Glutamatergic neuron (in vitro differentiated cells): ENCODE data around the gene EGR4. TPM values are rescaled to one million over a fixed set of nuclear protein-coding genes. Genes with fewer than 3 reads are reported as not detected.

Experiments used
- DNase-seq: peaks from one replicate; pipeline ENCODE4 v3.0.0; 2022
- H3K27ac Mint-ChIP-seq: one replicate; pipeline ENCODE4 v1.8.0; 2020; ENCODE audit warnings: mild to moderate bottlenecking, mixed read lengths, inconsistent platforms; ENCODE audit not compliant: unreplicated experiment
- H3K27me3 Mint-ChIP-seq: one replicate; pipeline ENCODE4 v1.8.0; 2020; ENCODE audit warnings: mild to moderate bottlenecking, moderate library complexity, mixed read lengths, inconsistent platforms; ENCODE audit not compliant: unreplicated experiment
- H3K36me3 Mint-ChIP-seq: one replicate; pipeline ENCODE4 v1.8.0; 2020; ENCODE audit warnings: mild to moderate bottlenecking, mixed read lengths, inconsistent platforms; ENCODE audit not compliant: unreplicated experiment
- H3K4me1 Mint-ChIP-seq: one replicate; pipeline ENCODE4 v1.8.0; 2020; ENCODE audit warnings: mild to moderate bottlenecking, low read depth, mixed read lengths, inconsistent platforms; ENCODE audit not compliant: unreplicated experiment
- H3K4me3 Mint-ChIP-seq: one replicate; pipeline ENCODE4 v1.8.0; 2020; ENCODE audit warnings: mild to moderate bottlenecking, mixed read lengths, inconsistent platforms; ENCODE audit not compliant: unreplicated experiment
- H3K9me3 Mint-ChIP-seq: one replicate; pipeline ENCODE4 v1.8.0; 2020; ENCODE audit warnings: mild to moderate bottlenecking, moderate library complexity, mixed read lengths, inconsistent platforms; ENCODE audit not compliant: unreplicated experiment
- total RNA-seq: library from RNA; stranded (reverse); fragmentation: NEBNext Ultra II Directional; extraction: Animal tissue kit (Norgen Biotek cat#: 25700); gene quantifications from one replicate; pipeline ENCODE4 v1.2.1, GENCODE V29; 2021; ENCODE audit not compliant: unreplicated experiment
- TF ChIP-seq, protein P1 (sequence below): fragments of 200-600 bp; sonication (generic); IDR thresholded peaks from one replicate; pipeline ENCODE4 v1.5.0; 2021; ENCODE audit not compliant: partially characterized antibody, unreplicated experiment

Gene EGR4
- total RNA-seq, 1 donor from 2014 or later: not detected

- no peaks in the 10 kb centered on the region for H3K36me3 Mint-ChIP-seq
- H3K27me3 Mint-ChIP-seq: no peaks in the 10 kb centered on the region
These were observed 46.5 kb downstream of the EGR4 start for GRCh38 chr2:73246850-73247249.

GRCh38 chr2:73244580-73244979 is 48.8 kb downstream of the EGR4 start:
- no peaks in the 10 kb centered on the region for H3K9me3 Mint-ChIP-seq
- peak overlapping the region; percentile 52 for H3K27ac Mint-ChIP-seq
- TF ChIP-seq, protein P1, sequence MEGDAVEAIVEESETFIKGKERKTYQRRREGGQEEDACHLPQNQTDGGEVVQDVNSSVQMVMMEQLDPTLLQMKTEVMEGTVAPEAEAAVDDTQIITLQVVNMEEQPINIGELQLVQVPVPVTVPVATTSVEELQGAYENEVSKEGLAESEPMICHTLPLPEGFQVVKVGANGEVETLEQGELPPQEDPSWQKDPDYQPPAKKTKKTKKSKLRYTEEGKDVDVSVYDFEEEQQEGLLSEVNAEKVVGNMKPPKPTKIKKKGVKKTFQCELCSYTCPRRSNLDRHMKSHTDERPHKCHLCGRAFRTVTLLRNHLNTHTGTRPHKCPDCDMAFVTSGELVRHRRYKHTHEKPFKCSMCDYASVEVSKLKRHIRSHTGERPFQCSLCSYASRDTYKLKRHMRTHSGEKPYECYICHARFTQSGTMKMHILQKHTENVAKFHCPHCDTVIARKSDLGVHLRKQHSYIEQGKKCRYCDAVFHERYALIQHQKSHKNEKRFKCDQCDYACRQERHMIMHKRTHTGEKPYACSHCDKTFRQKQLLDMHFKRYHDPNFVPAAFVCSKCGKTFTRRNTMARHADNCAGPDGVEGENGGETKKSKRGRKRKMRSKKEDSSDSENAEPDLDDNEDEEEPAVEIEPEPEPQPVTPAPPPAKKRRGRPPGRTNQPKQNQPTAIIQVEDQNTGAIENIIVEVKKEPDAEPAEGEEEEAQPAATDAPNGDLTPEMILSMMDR: no peak
- no peak for DNase-seq
- H3K27me3 Mint-ChIP-seq: no peaks in the 10 kb centered on the region
- H3K4me3 Mint-ChIP-seq: no peak overlapping the region
- no peaks in the 10 kb centered on the region for H3K36me3 Mint-ChIP-seq
- H3K4me1 Mint-ChIP-seq: peaks cover 3% of the 10 kb centered on the region

More at GRCh38 chr2:73246850-73247249, 46.5 kb downstream of the EGR4 start:
- DNase-seq: no peak
- Mint-ChIP-seq H3K27ac (no peak overlapping the region), H3K4me1 (peaks cover 3% of the 10 kb centered on the region), H3K9me3 (no peaks in the 10 kb centered on the region), H3K4me3 (no peak overlapping the region)
- TF ChIP-seq, protein P1: no peak

DNA sequence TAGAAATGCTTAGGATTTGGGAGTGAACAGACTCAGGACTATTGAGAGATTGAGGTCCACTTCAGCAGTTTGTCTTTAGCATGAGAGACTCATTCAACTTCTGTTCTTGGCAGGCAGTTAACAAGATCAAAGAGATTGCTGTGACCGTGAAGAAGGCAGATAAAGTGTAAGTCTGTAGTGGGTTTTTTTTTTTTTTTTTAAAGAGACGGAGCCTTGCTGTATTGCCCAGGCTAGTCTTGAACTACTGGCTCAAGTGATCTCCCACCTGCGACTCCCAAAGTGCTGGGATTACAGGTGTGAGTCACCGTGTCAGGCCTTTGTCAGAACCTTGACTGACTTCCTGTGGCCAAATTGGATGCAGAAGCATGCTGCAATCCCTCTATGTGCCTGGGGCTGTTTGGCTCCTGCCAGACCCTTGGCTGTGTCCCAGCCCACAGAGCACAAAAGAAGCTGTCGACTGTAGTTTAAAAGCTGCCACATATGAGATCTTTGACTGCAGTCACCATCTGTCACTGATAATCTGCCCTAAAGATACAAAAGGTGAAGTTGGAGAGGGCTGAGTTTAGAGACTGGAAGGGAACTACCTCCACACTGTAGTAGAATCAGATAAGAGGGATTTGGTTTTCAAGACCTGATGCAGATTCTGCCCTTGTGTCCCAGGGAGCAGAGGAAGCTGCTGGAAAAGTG is 49.3 kb downstream of the EGR4 start:
- H3K4me1 Mint-ChIP-seq: peaks cover 3% of the 10 kb centered on the region
- H3K27ac Mint-ChIP-seq: peak overlapping the region; percentile 52
- no peaks in the 10 kb centered on the region for H3K9me3 Mint-ChIP-seq
- no peak overlapping the region for H3K4me3 Mint-ChIP-seq
- TF ChIP-seq, protein P1: no peak
- H3K36me3 Mint-ChIP-seq: no peaks in the 10 kb centered on the region
- H3K27me3 Mint-ChIP-seq: no peaks in the 10 kb centered on the region
- peak; percentile 30 for DNase-seq

Other genes starting within 250 kb of the EGR4 start
- gene SFXN5, start 221.8 kb downstream of the EGR4 start, total RNA-seq: 13.7 TPM
- gene RAB11FIP5, start 180.6 kb downstream of the EGR4 start, total RNA-seq: 13.5 TPM
- gene NOTO, start 91.0 kb downstream of the EGR4 start, total RNA-seq: not detected
- gene SMYD5, start 79.3 kb downstream of the EGR4 start, total RNA-seq: 17.0 TPM
- gene PRADC1, start 60.3 kb downstream of the EGR4 start, total RNA-seq: 26.8 TPM
- 269 TPM for gene CCT7, start 59.2 kb downstream of the EGR4 start, total RNA-seq
- 14.0 TPM for gene FBXO41, start 9.1 kb downstream of the EGR4 start, total RNA-seq
- 50.5 TPM for gene ALMS1, start 92.3 kb upstream of the EGR4 start, total RNA-seq